OCI-LY1 (cell line): Measurements from ENCODE around the gene GJB4.

ENCODE experiments used
- CTCF ChIP-seq: fragments of 200-600 bp; sonication (generic), shearing (Covaris generic); IDR thresholded peaks from 2 replicates; pipeline ENCODE4 v1.5.1; 2017; ENCODE audit warnings: mild to moderate bottlenecking, antibody characterized with exemption, low read length, moderate library complexity, mixed read lengths
- EZH2 ChIP-seq: fragments of 200-600 bp; sonication (generic), shearing (Covaris generic); IDR thresholded peaks from 2 replicates; pipeline ENCODE4 v1.8.0; 2017; ENCODE audit warnings: borderline replicate concordance, mixed run types, mild to moderate bottlenecking, antibody characterized with exemption, low read length, moderate library complexity, mixed read lengths

GRCh38 chr1:34744851-34745250 is 14.7 kb upstream of the GJB4 start:
- no peak for TF ChIP-seq EZH2
- no peak for TF ChIP-seq CTCF
